ENCODE results near the gene COL1A2. TPM values are rescaled to one million over a fixed set of nuclear protein-coding genes. Genes with fewer than 3 reads are reported as not detected.

Gene COL1A2
- total and polyA plus RNA-seq, 2 of the 8 experiments (the other 6 are each of a cell fraction or from before 2014, with no cell fraction given) = 45.2 to 87.2 TPM

DNA sequence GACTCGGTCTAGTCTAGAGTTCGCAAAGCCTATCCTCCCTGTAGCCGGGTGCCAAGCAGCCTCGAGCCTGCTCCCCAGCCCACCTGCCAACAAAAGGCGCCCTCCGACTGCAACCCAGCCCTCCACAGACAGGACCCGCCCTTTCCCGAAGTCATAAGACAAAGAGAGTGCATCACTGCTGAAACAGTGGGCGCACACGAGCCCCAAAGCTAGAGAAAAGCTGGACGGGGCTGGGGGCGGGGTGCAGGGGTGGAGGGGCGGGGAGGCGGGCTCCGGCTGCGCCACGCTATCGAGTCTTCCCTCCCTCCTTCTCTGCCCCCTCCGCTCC lies 622 bp upstream of the COL1A2 start:
- Histone ChIP-seq H3K4me3 (ENCODE audit: extremely low read depth in 1 of 4, insufficient read depth in 2 of 4, low read depth in 3 of 4, low read length in 4 of 4) (peak overlapping the region; percentile 47 to 77 (median 68)), H3K56ac (replicated peaks; ENCODE audit: insufficient read length, low read depth, low read length) (no peak overlapping the region), H3K9ac (replicated peaks in 1 of 4; ENCODE audit: extremely low read depth in 1 of 4, low read depth in 3 of 4, low read length in 3 of 4) (peak overlapping the region in 3 of 4 experiments; percentile 22 to 56 (median 32); a peak in 4 of 7 replicates), H2BK20ac (ENCODE audit: low read length) (no peak overlapping the region), H2AK5ac (ENCODE audit: low read depth, low read length) (peak overlapping the region; percentile 32; the same call in 1 of the 2 replicates), H3K27ac (ENCODE audit: low read depth, low read length) (peak overlapping the region; percentile 18; the same call in 1 of the 2 replicates), H3K4me2 (ENCODE audit: insufficient read depth in 1 of 2, low read depth in 2 of 2, low read length in 2 of 2) (peak overlapping the region; percentile 89 to 99), H4K20me1 (replicated peaks in 1 of 2; ENCODE audit: control insufficient read depth in 1 of 2, insufficient read depth in 2 of 2, low read length in 2 of 2) (no peaks in the 10 kb centered on the region), H2BK15ac (ENCODE audit: low read length) (peak overlapping the region; percentile 66; the same call in 1 of the 2 replicates), H4K91ac (replicated peaks; ENCODE audit: insufficient read length, low read length) (peak overlapping the region; percentile 86), H3K36me3 (ENCODE audit: control insufficient read depth in 2 of 4, insufficient read depth in 4 of 4, low read length in 3 of 4) (peaks cover 0 to 13% (median 2%) of the 10 kb centered on the region in 4 experiments; a peak in 4 of 8 replicates), H3K4me1 (replicated peaks in 1 of 4; ENCODE audit: control insufficient read depth in 3 of 4, insufficient read depth in 4 of 4, low read length in 3 of 4) (peaks cover 4 to 24% (median 13%) of the 10 kb centered on the region in 4 experiments; a peak in 6 of 7 replicates), H3K23me2 (ENCODE audit: low read depth, low read length) (peaks cover 14% of the 10 kb centered on the region), H2BK120ac (replicated peaks; ENCODE audit: low read depth, low read length) (no peak overlapping the region), H2AFZ (ENCODE audit: low read length) (0 out of 2 replicates have a peak overlapping the region, but pooled peaks have one; percentile 30), H3K14ac (ENCODE audit: insufficient read length) (no peak overlapping the region), H3K18ac (ENCODE audit: extremely low read depth, low read length) (peak overlapping the region; percentile 86), H3K4ac (replicated peaks; ENCODE audit: insufficient read length, low read depth, low read length) (no peak overlapping the region), H3K23ac (ENCODE audit: insufficient read length) (no peak overlapping the region), H2BK12ac (ENCODE audit: low read depth, low read length) (peak overlapping the region; percentile 77), H4K8ac (ENCODE audit: extremely low read depth, insufficient read depth, low read length) (peak overlapping the region; percentile 82; the same call in 1 of the 2 replicates), H3K79me2 (ENCODE audit: control insufficient read depth in 1 of 2, insufficient read depth in 2 of 2, low read length in 2 of 2) (peaks cover 0 to 14% of the 10 kb centered on the region in 2 experiments; a peak in 2 of 4 replicates), H4K5ac (ENCODE audit: insufficient read length, low read depth, low read length) (peak overlapping the region; percentile 33), H2BK5ac (ENCODE audit: low read depth, low read length) (no peak overlapping the region; the same call in 1 of the 2 replicates), H3K9me3 (ENCODE audit: insufficient read depth in 2 of 2, low read depth in 1 of 2, low read length in 1 of 2) (no peaks in the 10 kb centered on the region), H3K27me3 (replicated peaks in 1 of 4; ENCODE audit: control insufficient read depth in 3 of 4, extremely low read depth in 1 of 4, insufficient read depth in 3 of 4, low read length in 3 of 4) (peaks cover 0 to 3% (median 0%) of the 10 kb centered on the region in 4 experiments; a peak in 3 of 7 replicates), H3K79me1 (ENCODE audit: low read depth, low read length) (no peaks in the 10 kb centered on the region)
- ChIA-PET POLR2A (ENCODE audit: partially characterized antibody) (interaction anchor here (0.5 to 2.9 kb wide), 6 partner anchors 14 to 567 kb away, joined by 3 to 20 read pairs (median 4); no protein-coding TSS in a partner anchor), CTCF (ENCODE audit: partially characterized antibody) (interaction anchor here (0.6 to 12.4 kb wide), 11 partner anchors 8 to 112 kb away, joined by 3 to 372 read pairs (median 9); no protein-coding TSS in a partner anchor)
- 6% methylated on average over 9 of the region's 19 CpGs; no CpG with 5 or more reads in 1 of the 2 experiments for WGBS, 2 experiments (ENCODE audit: extremely low coverage in 1 of 2, insufficient coverage in 1 of 2, insufficient read length in 1 of 2, insufficient replicate concordance in 2 of 2, low coverage in 1 of 2, low lambda C conversion rate in 2 of 2, missing lambda C conversion rate in 1 of 2)
- peak in 1 of 2 experiments; percentile 79 for DNase-seq (ENCODE audit: low read depth in 1 of 2, low spot score in 2 of 2)
- no peak for FAIRE-seq
- TF ChIP-seq YY1 (IDR thresholded peaks at IDR 0.05; ENCODE audit: low read depth, low read length) (no peak), FOSL1 (IDR thresholded peaks at IDR 0.05; ENCODE audit: insufficient read depth, low read depth, low read length) (no peak), PHF8 (conservative IDR thresholded peaks at IDR 0.05; ENCODE audit: low read depth, low read length) (no peak), KDM4A (IDR thresholded peaks at IDR 0.05; ENCODE audit: low read depth, low read length, severe bottlenecking) (peak; percentile 13), EGR1 (IDR thresholded peaks at IDR 0.05; ENCODE audit: borderline replicate concordance, low read depth, low read length) (no peak), KDM1A (IDR thresholded peaks at IDR 0.05; ENCODE audit: borderline replicate concordance, low read length) (no peak), CHD2 (IDR thresholded peaks at IDR 0.05; ENCODE audit: low read length) (0 out of 2 replicates have a peak, but pooled peaks have one; percentile 3), CBX5 (IDR thresholded peaks at IDR 0.05; ENCODE audit: low read depth, low read length) (no peak)
- TF ChIP-seq, protein P1, sequence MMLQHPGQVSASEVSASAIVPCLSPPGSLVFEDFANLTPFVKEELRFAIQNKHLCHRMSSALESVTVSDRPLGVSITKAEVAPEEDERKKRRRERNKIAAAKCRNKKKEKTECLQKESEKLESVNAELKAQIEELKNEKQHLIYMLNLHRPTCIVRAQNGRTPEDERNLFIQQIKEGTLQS (IDR thresholded peaks at IDR 0.05; ENCODE audit: insufficient read depth, low read depth, low read length) = no peak
- TF ChIP-seq, protein P2, sequence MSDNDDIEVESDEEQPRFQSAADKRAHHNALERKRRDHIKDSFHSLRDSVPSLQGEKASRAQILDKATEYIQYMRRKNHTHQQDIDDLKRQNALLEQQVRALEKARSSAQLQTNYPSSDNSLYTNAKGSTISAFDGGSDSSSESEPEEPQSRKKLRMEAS (IDR thresholded peaks at IDR 0.05) = peak; percentile 49
- TF ChIP-seq, protein P3, sequence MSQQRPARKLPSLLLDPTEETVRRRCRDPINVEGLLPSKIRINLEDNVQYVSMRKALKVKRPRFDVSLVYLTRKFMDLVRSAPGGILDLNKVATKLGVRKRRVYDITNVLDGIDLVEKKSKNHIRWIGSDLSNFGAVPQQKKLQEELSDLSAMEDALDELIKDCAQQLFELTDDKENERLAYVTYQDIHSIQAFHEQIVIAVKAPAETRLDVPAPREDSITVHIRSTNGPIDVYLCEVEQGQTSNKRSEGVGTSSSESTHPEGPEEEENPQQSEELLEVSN (IDR thresholded peaks at IDR 0.05) = peak; percentile 76; the same call in 1 of the 2 replicates
